ENCODE data around the gene TBC1D22A.

- TF ChIP-seq CTCF (IDR thresholded peaks at IDR 0.05) (no peak), POLR2AphosphoS5 (IDR thresholded peaks at IDR 0.05) (no peak), POLR2A (IDR thresholded peaks at IDR 0.05) (no peak)
Measured at GRCh38 chr22:47119181-47119580, 356.7 kb downstream of the TBC1D22A start.
